NB4 (cell line): ENCODE measurements around the gene RRBP1.

Experiments used
- DNase-seq: peaks from one replicate; pipeline ENCODE4 v3.0.0; 2010; ENCODE audit warnings: low read depth
- H3K4me3 ChIP-seq: one replicate; pipeline ENCODE4 v1.5.1; 2011; ENCODE audit warnings: mild to moderate bottlenecking, low read depth, low read length, moderate library complexity
- MYC ChIP-seq: IDR thresholded peaks from 2 replicates; pipeline ENCODE4 v1.6.1; 2011; ENCODE audit warnings: low read depth, low read length
- POLR2A ChIP-seq: IDR thresholded peaks from 2 replicates; pipeline ENCODE4 v1.6.1; 2011; ENCODE audit warnings: mild to moderate bottlenecking; ENCODE audit not compliant: insufficient read length; ENCODE audit errors: extremely low read depth
- TF ChIP-seq, protein P1 (sequence below): IDR thresholded peaks from one replicate; pipeline ENCODE4 v1.5.1; 2012; ENCODE audit warnings: low read depth, low read length
- TF ChIP-seq, protein P2 (sequence below): IDR thresholded peaks from 2 replicates; pipeline ENCODE4 v1.6.1; 2011; ENCODE audit warnings: low read depth, low read length

Gene RRBP1

DNA sequence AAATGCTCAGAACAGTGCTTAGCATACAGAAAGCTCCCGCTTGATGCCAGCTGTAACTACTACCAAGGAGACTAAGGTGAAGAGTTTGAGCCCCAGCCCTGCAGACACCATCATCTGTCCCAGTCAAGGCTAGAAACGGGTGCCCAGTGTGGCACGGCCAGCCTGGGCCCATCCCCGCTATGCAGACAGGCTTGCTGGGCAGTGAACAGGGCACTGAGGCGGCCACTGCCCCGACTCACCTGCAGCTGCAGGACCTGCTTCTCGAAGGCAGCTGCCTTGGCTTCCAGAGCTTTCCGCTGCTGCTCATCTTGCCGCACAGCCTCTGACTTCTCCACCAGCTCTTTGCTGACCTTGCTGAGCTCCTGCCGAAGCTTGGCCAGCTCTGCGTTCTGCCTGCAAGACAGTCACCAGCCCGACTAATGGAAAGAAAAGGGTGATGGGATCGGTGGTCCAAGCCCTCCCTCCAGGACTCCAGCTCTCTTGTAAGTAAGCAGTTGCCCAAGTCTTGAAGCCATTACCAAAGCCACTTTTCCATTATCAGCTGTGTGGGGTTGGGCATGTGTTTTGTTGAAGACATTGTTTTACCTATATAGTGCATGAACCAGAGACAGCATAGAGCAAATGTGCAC, 48.7 kb downstream of the RRBP1 start:
- H3K4me3 ChIP-seq = no peak overlapping the region
- TF ChIP-seq, protein P1, sequence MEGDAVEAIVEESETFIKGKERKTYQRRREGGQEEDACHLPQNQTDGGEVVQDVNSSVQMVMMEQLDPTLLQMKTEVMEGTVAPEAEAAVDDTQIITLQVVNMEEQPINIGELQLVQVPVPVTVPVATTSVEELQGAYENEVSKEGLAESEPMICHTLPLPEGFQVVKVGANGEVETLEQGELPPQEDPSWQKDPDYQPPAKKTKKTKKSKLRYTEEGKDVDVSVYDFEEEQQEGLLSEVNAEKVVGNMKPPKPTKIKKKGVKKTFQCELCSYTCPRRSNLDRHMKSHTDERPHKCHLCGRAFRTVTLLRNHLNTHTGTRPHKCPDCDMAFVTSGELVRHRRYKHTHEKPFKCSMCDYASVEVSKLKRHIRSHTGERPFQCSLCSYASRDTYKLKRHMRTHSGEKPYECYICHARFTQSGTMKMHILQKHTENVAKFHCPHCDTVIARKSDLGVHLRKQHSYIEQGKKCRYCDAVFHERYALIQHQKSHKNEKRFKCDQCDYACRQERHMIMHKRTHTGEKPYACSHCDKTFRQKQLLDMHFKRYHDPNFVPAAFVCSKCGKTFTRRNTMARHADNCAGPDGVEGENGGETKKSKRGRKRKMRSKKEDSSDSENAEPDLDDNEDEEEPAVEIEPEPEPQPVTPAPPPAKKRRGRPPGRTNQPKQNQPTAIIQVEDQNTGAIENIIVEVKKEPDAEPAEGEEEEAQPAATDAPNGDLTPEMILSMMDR = no peak
- TF ChIP-seq, protein P2, sequence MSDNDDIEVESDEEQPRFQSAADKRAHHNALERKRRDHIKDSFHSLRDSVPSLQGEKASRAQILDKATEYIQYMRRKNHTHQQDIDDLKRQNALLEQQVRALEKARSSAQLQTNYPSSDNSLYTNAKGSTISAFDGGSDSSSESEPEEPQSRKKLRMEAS = no peak
- TF ChIP-seq POLR2A = no peak
- no peak for DNase-seq

DNA sequence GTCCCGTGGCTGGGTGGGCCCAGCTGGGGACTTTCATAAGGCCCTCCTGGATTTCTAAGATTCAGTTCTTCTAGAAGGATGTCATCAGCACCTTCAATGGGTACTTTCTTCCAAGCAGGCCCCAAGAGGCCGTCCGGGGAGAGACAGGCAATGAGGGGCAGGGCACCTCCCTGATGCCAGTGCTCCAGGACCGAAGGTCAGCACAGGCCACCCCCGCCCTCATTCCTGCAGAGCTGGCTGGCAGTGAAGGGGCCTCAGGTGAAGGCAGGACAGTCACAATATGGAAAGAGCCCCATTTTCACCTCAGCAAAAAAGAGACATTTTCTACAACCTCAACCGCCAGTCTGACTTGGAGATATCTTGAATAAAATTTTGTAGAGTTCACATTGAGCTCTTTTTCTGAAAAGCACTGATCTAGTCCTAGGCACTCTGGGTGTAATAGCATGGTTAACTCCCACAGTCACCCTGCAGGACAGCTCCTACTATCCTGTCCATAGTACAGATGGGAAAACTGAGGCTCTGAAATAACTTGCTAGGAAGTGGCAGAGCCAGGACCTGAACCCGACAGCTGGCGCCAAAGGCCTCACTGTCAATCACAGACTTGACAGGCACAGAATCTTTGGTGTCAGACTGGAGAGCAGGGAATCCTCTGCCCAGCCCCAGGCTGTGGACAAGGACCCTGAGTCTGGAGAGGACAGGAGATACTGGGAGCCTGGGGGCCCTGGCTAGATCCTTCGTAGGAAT, 50.3 kb downstream of the RRBP1 start:
- TF ChIP-seq POLR2A = no peak
- TF ChIP-seq, protein P1 = no peak
- TF ChIP-seq MYC = no peak
- TF ChIP-seq, protein P2 = no peak

DNA sequence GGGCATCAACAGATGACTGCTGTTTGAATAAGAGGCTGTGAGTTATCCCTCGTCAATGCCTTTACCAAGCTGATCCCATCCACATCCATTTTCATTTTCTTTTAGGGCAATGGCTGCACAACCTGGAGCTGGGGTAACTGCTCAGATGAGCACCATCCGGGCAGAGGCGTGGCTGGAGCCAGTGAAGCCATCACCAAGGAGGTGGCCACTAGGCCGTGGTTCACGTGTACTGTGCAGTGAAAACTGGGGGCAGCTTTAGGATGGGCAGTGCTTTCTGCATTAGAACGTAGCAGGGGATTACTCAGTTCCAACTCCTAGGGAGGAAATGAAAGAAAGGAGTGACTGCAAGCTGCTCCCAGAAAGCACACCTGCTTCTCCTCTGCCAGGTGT, 51.2 kb downstream of the RRBP1 start:
- TF ChIP-seq MYC = no peak
- TF ChIP-seq, protein P2 = no peak
- TF ChIP-seq, protein P1 = no peak
- no peak for DNase-seq
- H3K4me3 ChIP-seq = no peak overlapping the region

More for the DNA sequence above, 50.3 kb downstream of the RRBP1 start:
- no peak overlapping the region for H3K4me3 ChIP-seq
- DNase-seq = no peak

DNA sequence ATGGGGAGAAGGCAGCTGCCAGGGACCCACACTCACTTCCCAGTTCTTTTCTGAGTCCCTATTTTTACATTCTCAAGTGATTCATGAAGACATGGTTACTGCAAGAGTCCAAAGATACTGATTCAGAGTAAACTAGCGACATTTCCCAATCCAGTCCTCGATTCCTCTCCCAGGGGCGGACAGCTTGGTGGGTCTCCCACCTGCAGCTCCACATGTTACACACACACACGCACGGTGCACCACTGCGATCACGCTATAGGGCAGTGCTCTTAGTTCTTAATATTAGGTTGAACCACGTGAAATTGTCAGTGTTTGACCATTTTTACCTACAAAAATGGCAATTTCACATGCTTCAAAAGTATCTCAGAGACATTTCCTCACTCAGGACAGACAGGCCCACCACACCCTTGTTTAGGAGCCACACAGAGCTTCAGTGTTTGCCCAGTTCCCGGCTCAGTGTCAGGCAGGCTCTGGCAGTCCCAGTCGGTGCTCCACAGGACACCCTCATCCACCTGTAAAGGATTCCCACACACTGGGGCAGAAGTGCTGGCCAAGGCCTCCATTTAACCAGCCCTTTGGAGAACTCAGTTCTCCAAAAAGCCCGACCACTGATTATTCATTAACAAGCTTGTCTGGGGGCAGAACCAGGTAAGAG, 51.8 kb downstream of the RRBP1 start:
- TF ChIP-seq POLR2A = no peak
- TF ChIP-seq, protein P1 = no peak
- TF ChIP-seq, protein P2 = no peak
- TF ChIP-seq MYC = no peak
- no peak overlapping the region for H3K4me3 ChIP-seq
- no peak for DNase-seq

DNA sequence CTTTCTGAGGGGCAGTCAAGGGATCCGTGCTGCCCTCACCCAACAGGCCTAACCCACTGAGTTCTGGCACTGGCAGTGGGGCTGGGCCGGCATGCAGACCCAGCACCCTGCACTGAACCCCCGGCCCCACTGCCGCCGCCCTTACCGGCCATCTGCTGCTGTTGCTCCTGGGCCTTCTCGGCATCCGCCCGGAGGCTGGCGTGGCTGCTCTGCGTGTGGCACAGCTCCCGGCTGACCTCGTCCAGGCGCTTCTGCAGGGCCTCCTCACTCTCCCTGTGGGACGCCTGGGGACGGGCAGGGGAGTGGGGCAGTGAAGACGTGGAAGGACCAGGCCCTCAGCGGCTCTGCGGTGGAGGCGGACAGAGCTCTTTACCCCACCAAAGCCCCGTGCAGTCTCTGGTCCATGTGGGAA, 52.4 kb downstream of the RRBP1 start:
- TF ChIP-seq POLR2A (no peak), MYC (no peak)
- TF ChIP-seq, protein P1 = no peak
- TF ChIP-seq, protein P2 = no peak
- no peak overlapping the region for H3K4me3 ChIP-seq
- no peak for DNase-seq
